DMS53 treated with DMSO at 0.1 percent for 48 hours (cell line): ENCODE results near the gene TCTA.

ENCODE experiments used
- DNase-seq: peaks from one replicate; lab custom pipeline; 2025; ENCODE audit not compliant: unreplicated experiment; lab: John Stamatoyannopoulos, UW

TCTA gene

DNA sequence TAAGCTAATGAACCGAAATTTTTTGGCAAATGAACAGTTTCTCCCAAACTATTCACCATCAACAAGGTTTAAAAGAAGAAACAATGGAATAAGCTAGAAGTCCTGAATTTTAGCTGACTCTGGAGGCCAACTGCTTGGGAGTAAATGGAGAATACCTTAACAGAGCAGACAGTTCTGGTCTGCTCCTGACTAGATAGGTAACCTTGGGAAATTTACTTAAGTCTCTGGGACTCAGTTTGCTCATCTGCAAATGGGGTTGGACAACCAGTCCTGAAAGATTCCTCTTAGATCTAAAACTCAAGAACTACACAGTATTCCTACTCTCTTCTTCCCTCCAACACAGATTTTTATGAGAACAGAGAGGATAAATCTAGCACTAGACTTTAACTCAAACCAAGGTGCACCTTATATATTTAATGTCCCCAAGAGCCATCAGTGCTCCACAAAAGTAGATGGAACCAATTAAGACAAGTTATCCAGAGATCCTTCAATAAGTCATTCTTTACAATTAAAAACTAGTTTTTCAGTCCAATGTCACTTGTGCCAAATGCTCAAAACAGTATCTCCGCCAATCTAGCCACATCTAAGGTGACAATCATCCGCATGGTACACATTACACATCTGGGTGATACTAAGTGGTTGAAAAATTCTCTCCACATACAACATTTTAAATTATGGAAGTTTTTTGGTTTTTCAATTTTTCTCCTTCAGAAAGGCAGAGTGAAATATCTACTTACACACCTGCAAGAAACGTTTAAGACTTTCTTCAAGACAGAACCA, 2.0 kb upstream of the TCTA start:
- DNase-seq: no peak

DNA sequence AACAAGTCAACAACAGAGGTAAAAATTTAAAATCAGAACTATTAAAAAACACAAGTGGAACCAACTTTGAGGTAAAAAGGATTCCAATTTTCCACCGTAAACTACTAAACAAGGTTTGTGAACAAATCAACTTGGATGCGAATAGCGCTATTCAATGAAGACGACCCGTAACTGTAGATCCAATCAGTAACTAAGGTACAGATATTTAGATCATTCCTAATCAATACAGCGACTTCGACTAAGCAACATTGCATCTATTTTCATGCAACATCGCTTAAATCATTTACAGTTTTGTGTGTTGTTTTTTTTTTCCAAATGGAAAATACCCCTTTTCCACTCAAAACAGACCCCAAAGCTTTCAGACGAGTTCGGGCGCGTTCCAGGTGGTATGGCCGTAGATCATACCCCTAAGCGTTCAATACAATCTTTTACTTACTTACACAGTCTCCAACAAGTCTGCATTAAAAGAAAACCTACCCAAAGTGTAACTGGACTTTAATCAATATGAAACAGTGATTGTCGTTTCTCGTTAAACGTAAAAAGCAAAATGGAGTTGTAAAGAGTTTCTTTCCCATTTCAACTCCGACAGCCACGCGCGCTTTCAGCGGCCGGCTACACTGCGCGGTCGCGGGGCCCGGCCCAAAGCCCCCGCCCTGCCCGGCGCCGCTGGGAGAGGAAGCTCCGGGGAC, 1.2 kb upstream of the TCTA start:
- no peak for DNase-seq

DNA sequence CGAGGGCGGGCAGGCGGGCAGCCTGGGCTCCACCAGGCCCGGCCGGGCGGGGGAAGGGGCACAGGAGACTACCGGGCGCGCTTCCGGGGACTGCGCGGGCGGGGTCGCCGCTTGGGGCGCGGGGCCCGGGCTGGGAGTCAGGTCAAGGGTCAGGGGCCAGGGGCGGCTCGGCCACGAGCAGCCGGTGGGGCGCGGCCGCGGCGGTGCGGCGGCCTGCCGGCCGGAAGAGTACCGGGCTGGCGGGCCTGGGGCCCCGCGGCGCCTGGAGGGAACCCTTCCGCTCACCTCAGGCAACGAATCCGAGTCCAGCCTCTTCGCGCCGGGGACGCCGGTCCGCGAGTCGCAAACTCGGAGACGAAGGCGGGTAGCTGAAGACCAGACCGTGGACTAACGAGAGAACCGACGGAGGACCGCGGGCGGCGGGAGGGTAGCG, 672 bp upstream of the TCTA start:
- no peak for DNase-seq

- DNase-seq: no peak
These were observed 562 bp downstream of the TCTA start for GRCh38 chr3:49412632-49413337.

DNA sequence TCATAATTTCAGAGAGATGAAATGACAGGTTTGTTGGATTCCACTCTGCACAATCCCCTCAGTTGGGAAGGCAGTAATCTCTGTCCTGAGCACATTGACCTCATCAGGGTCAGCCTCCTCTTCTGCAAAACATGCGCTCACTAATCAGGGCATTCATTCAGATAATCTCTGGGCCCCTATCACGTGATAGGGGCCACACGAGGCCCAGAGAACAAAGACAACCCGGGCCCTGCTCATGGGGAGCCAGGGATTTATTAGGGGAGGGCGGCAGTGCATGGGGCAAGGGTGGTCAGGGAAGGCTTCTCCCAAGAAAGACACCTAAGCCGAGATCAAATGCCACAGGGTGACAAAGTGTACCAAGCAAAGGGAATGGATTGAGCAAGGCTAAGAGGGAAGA, 1.1 kb downstream of the TCTA start:
- DNase-seq: no peak

GRCh38 chr3:49414753-49415152, 2.5 kb downstream of the TCTA start:
- no peak for DNase-seq

GRCh38 chr3:49415931-49416601, 3.8 kb downstream of the TCTA start:
- no peak for DNase-seq

- no peak for DNase-seq
These were observed 4.6 kb downstream of the TCTA start for GRCh38 chr3:49416867-49417266.

DNA sequence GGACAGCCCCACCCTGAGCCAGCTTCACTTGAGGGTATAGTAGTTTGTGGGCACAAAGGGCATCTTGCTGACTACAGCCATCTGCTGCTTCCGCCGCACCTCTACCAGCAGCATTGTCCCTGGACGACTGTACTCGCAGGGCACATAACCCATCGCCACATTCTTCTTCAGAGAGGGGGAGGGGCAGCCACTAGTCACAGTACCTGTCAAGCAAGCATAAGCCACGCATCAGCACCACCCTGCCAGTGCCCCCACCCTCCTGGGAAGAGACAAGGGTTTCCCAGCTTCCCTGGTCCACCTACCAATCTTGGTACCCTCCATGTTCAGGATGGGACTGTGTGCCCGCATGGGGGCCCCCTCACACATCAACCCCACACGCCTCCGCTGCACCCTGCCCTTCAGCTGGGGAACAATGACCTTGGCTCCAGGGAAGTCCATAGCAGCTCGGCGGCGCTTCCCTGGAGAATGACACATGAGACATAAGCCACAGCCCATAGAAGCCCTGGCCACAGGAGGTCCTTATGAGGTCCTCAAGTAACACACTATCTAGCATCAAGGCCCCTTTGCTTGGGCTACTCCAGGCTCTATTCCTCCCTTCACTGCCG, 5.4 kb downstream of the TCTA start:
- no peak for DNase-seq

GRCh38 chr3:49421890-49422378, 9.7 kb downstream of the TCTA start:
- no peak for DNase-seq

DNA sequence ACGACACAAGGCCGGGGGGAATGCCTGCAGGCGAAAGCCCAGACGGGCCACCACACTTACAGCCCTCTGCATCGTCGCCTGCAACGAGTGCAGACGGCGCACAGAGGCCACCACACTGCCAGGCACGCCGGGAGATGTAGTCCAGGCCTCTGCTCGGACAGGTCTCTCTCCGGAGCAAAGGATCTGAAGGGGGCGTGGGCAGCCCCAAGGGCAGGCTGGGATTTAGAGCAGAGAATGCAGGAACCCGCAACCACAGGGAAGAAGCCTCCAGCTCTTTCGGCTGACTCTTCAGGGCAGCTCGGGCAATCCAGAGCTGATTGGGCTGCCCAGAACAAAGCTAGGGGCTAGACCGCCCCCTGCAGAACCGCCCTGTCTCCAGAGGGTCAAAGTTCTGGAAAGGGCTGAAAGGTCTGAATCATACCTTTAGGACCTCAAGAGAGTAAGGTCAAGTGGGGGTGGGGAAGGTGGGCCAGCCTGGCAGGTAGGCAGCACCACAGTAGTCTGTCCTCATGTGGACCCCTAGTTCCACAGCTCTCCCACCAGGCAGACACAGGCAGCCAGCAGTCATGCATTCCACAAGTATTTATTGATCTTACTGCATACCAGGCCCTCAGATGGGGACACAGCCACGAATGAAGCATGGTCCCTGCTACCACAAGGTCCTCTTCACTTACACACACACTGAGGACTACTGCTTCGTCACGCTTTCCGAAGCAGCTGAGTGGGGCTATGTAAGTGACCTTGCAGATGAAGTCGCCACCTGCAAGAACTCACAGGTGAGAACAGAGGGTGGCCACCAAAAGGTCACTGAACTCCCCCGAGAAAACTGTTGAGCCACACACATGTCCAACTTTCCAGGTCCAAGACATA, 10.4 kb downstream of the TCTA start, which contains the start of gene AMT:
Gene AMT (minus strand): TSS at position 95 of the 870 bp plus-strand sequence. CDS start 23 bp downstream, at position 72.
- DNase-seq: no peak

DNA sequence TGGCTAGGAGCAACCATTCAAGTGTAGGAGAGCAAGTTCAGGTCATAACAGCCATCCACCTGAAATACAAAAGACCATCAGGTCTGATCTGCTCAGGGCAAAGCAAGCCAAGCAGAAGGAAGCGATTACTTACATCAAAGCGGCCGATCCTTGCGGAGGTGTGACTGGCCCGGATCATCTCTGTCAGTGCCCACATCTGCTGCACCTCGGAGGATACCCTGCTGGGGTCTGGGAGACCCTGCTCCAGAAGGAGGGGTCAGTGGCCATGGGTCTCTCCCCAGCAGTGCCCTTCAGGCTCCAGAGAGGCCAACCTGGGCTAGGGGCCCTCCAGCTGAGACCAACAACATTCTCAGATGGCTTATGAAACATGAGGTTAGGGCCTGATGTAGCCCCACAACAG, 12.6 kb downstream of the TCTA start:
- DNase-seq: no peak

DNA sequence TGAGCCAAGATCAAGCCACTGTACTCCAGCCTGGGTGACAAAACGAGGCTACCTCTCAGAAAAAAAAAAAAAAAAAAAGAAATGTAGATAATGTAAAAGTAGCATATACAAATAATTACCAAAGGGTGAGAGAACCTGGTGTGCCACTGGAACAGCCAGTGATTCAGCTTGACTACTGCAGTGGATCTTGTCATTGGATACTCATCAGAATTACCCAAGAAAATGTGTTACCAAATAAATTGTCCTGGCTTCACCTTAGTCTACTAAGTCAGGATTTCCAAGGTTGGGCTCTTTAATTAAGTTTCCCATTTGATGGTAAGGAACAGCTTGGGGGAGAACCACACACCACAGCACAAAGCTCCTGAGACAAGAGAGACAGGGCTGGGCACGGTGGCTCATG, 15.4 kb downstream of the TCTA start:
- no peak for DNase-seq

DNA sequence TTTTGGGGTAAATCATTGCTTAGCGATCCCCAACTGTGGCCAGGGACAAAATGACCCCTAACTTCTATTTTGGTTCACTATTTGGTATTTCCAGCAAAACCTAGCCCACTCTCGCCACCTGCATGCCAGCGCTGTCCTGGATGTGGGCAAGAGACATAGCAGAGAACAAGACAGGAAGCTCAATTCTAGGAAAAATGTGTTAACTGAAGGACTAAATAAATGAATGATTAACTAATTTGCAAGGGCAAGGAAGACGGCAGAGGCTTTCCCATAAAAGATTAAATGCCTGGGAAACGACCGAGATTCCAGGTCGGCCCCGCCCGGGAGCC, 16.5 kb downstream of the TCTA start:
- no peak for DNase-seq

GRCh38 chr3:49434731-49435130, 22.5 kb downstream of the TCTA start:
- DNase-seq: no peak

- no peak for DNase-seq
These were observed 33.2 kb downstream of the TCTA start for GRCh38 chr3:49445391-49445790.

- no peak for DNase-seq
These were observed 41.4 kb downstream of the TCTA start for GRCh38 chr3:49453621-49454020.

GRCh38 chr3:49454458-49454857, 42.2 kb downstream of the TCTA start:
- DNase-seq: peak; percentile 0

DNA sequence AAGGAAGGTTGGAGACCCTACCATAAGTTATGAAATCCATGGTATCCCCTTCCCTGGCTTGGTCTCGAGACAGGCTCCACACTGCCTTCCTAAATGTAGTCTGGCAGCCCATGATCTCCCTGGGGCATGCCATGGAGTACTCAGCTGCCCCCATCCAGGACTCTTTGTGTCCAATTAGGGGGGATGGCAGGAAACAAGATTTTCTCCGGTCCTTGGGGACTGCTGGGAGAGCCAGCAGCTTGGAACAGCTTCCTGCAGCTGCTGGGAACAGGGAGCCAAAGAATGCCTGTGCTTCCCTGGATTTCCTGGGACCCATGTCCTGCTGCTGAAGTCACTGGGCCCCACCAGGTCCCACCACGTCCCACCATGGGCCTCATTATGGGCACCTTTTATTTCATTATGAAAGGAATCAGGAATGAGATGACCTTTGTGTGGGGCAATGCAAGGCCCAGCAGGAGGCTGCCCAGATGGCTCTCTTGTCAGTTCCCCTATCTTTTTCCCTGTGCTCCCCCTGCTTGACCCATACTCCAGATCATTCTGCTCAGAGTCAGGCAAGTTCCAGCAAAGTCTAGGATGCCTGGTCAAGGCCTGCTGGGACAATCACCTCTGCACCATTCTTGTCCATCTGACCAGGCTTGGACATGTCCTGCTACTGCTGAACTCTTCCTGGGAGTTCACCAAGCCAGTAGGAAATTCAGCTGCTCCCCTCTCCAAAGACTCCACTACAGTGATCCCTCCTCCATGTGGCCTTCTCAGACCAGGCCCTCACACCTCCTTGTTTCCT, 42.9 kb downstream of the TCTA start:
- no peak for DNase-seq
